Activated CD8-positive, alpha-beta memory T cell treated with anti-CD3 and anti-CD28 coated beads, Interleukin-2, amount 10 ng/mL, durations not matched to agents 7 days and 5 days (primary cell): ENCODE data around the gene TRIM63. TPM values are rescaled to one million over a fixed set of nuclear protein-coding genes. Genes with fewer than 3 reads are reported as not detected.

ENCODE experiments used
- ATAC-seq: fragments of 150-1000 bp; cut with Tn5 transposase; one replicate; pipeline ENCODE4 v1.10.0; 2021; ENCODE audit warnings: moderate library complexity
- CTCF ChIA-PET: fragments of 350-600 bp; sonication (Branson Sonifier 250); formaldehyde crosslinking; loops from one replicate; lab custom pipeline; 2021; ENCODE audit warnings: antibody characterized with exemption; lab: Charles Lee
- DNase-seq: peaks from one replicate; pipeline ENCODE4 v3.0.0-alpha.2; 2020
- H3K27ac Mint-ChIP-seq: one replicate; pipeline ENCODE4 v1.8.0; 2021; ENCODE audit warnings: mild to moderate bottlenecking, mixed read lengths
- H3K27me3 Mint-ChIP-seq: one replicate; pipeline ENCODE4 v1.8.0; 2021; ENCODE audit warnings: mixed read lengths
- H3K36me3 Mint-ChIP-seq: one replicate; pipeline ENCODE4 v1.8.0; 2021; ENCODE audit warnings: mild to moderate bottlenecking, mixed read lengths
- H3K4me1 Mint-ChIP-seq: one replicate; pipeline ENCODE4 v1.8.0; 2021; ENCODE audit warnings: mixed read lengths
- H3K4me3 Mint-ChIP-seq: one replicate; pipeline ENCODE4 v1.8.0; 2021; ENCODE audit warnings: mild to moderate bottlenecking, moderate library complexity, mixed read lengths
- H3K9me3 Mint-ChIP-seq: one replicate; pipeline ENCODE4 v1.8.0; 2022; ENCODE audit warnings: low read depth, mixed read lengths
- total RNA-seq, 2 experiments: library from RNA; stranded (reverse); gene quantifications; one replicate each; pipeline ENCODE4 v1.2.3, GENCODE V29; 2021

Gene TRIM63
- total RNA-seq, 2 experiments from 2014 or later: not detected

DNA sequence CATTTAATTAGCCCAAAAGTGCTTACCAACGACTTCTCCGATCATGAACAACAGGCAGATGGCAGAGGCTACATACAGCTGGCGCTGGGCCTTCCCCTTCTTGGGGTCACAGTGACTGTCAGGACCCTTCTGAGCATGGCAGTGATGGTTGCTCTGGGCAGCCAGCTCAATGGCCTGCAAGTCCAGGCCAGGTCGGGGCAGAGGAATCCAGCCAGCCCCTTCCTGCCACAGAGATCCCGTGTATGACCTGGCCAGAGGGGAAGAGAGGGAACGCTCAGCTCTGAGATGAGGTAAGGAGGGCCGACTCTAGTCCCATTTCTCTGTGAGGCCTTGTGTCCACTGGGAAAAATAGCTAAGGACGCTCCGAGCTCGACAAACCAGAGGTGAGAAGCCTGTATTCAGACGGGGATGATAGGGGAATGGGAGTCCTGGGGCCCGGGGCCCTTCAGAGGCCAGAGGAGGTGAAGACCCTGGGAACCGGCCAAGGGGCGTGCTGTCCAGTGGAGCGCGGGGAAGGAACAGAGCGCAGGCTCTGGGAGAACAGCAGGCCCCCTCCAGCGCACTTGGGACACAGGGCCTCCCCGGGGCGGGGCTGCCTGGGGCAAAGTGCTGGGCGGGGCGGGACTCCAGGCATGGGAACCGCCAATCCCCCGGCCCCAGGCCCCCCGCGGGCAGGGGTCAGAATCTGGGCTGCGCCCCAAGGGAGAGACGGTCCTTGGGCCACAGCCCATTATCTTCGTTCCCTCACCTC is 22.3 kb downstream of the TRIM63 start:
- CTCF ChIA-PET: interaction anchor here (2.9 kb wide), 1 partner anchor 10 kb away, joined by 13 read pairs; no protein-coding TSS in a partner anchor
- Mint-ChIP-seq H3K9me3 (no peaks in the 10 kb centered on the region), H3K36me3 (no peaks in the 10 kb centered on the region), H3K4me3 (no peak overlapping the region), H3K27ac (no peak overlapping the region), H3K4me1 (no peaks in the 10 kb centered on the region), H3K27me3 (peaks cover 68% of the 10 kb centered on the region)
- DNase-seq: no peak
- ATAC-seq: no peak

DNA sequence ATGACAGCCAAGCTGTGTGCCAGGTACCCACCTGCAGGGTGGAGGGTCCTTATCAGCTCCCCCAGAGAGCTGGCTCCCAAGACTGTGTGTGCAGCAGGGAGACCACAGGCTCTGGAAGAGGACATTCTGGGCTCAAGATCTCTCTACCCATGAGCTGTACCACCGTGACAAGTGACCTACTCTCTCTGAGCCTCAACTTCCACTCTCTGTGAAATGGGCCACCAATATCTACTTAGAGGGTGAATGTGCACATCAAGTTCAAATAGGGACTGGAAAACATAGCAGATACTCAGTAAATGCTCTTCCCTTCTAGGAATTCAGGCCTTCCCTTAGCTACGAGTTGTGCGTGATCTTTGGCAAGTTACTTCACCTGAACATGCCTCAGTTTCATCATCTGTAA is 23.0 kb downstream of the TRIM63 start:
- no peak for DNase-seq
- H3K27ac Mint-ChIP-seq: no peak overlapping the region
- CTCF ChIA-PET: interaction anchor here (1.2 to 2.9 kb wide), 2 partner anchors 9 to 17 kb away, joined by 5 to 13 read pairs; no protein-coding TSS in a partner anchor
- no peaks in the 10 kb centered on the region for H3K4me1 Mint-ChIP-seq
- peaks cover 64% of the 10 kb centered on the region for H3K27me3 Mint-ChIP-seq
- no peaks in the 10 kb centered on the region for H3K9me3 Mint-ChIP-seq
- H3K4me3 Mint-ChIP-seq: no peak overlapping the region
- no peaks in the 10 kb centered on the region for H3K36me3 Mint-ChIP-seq
- no peak for ATAC-seq

DNA sequence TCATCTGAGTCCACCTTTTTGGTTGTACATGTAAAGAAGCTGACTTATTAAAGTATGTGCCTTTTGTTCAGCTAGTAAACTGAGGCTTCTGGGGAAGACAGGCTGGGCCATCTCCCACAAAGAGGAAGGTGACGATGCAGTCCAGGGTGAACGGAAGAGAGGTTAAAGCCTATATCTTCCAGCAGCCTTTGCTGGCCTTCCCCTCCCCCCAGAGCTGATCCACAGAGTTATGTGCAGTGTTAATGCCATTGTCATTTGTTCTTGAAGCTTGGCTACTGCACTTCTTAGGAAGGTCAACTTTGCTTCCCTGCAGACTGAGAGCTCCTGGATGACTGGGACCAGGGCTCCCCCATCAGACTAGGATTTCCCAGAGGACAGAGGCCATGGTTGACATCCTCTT is 23.7 kb downstream of the TRIM63 start:
- no peaks in the 10 kb centered on the region for H3K9me3 Mint-ChIP-seq
- peaks cover 57% of the 10 kb centered on the region for H3K27me3 Mint-ChIP-seq
- ATAC-seq (no peak), DNase-seq (no peak)
- H3K4me3 Mint-ChIP-seq: no peak overlapping the region
- H3K4me1 Mint-ChIP-seq: no peaks in the 10 kb centered on the region
- no peak overlapping the region for H3K27ac Mint-ChIP-seq
- H3K36me3 Mint-ChIP-seq: no peaks in the 10 kb centered on the region
- CTCF ChIA-PET: interaction anchor here (0.9 to 2.9 kb wide), 3 partner anchors 9 to 277 kb away, joined by 3 to 13 read pairs (median 5); no protein-coding TSS in a partner anchor

DNA sequence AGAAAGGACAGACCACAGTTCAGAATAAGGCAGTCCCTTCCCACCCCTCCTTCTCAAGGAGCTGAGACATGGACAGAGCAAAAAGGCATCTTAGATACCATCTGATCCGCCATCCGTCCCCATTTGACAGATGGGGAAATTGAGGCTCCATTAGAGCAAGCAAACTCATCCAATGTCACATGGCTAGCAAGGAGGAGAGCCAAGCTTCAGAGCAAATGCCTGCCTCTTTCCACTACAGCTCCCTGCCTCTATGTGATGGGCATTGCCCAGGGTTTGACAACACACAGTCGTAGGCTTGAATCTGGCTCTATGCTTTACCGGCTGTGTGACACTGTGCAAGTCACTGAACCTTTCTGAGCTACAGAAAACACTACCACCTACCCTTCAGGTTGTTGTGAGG is 25.5 kb downstream of the TRIM63 start:
- Mint-ChIP-seq H3K4me3 (no peak overlapping the region), H3K27me3 (peaks cover 41% of the 10 kb centered on the region), H3K27ac (no peak overlapping the region), H3K9me3 (no peaks in the 10 kb centered on the region), H3K4me1 (no peaks in the 10 kb centered on the region), H3K36me3 (no peaks in the 10 kb centered on the region)
- ATAC-seq (no peak), DNase-seq (no peak)
- CTCF ChIA-PET: no interaction called here

DNA sequence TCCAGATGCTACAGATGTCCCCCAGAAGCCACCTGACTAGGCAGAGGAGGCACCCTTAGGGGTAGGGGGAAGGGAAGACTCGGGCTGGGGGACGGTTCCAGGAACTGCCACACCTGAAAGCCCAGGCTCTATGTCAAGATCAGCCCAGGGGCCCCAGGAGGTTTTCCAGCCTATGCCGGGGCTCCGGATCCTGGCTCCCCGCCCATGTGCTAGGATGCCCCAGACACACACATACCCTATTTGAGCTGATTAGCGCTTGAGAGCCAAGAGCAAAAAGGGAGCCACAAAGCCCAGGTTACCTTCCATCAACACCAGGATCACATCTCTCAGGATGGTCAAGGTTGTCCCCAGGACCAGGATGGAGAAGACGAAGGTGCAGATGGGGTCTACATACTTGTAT is 26.0 kb downstream of the TRIM63 start:
- no peaks in the 10 kb centered on the region for H3K36me3 Mint-ChIP-seq
- no peak overlapping the region for H3K27ac Mint-ChIP-seq
- no peaks in the 10 kb centered on the region for H3K4me1 Mint-ChIP-seq
- DNase-seq (no peak), ATAC-seq (no peak)
- no peak overlapping the region for H3K4me3 Mint-ChIP-seq
- H3K9me3 Mint-ChIP-seq: no peaks in the 10 kb centered on the region
- peaks cover 35% of the 10 kb centered on the region for H3K27me3 Mint-ChIP-seq
- CTCF ChIA-PET: interaction anchor here (1.1 kb wide), 1 partner anchor 104 kb away, joined by 6 read pairs; no protein-coding TSS in a partner anchor

DNA sequence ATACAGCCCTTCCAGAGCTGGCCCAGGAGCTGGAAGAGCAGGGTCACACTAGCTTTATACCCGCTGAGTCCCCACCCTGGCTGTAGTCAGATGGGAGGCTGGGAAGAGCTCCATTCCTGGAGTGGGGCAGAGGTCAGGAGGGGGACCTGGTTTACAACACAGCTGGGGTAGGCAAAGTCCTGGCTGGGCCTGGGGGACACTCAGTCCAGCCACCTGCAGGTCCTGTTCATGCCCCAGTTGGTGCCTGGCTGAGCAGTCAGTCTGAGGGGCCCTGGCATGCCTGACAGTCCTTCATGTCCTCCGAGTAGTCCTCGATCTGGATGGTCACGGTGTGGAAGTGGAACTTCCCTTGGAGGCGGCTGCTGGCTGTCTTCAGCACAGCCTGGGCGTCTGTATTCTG is 28.5 kb downstream of the TRIM63 start:
- CTCF ChIA-PET: interaction anchor here (0.8 to 1.2 kb wide), 4 partner anchors 9 to 378 kb away, joined by 3 read pairs; no protein-coding TSS in a partner anchor
- Mint-ChIP-seq H3K9me3 (no peaks in the 10 kb centered on the region), H3K4me3 (no peak overlapping the region), H3K36me3 (no peaks in the 10 kb centered on the region), H3K27me3 (peaks cover 29% of the 10 kb centered on the region), H3K4me1 (peaks cover 8% of the 10 kb centered on the region), H3K27ac (no peak overlapping the region)
- DNase-seq (no peak), ATAC-seq (no peak)

DNA sequence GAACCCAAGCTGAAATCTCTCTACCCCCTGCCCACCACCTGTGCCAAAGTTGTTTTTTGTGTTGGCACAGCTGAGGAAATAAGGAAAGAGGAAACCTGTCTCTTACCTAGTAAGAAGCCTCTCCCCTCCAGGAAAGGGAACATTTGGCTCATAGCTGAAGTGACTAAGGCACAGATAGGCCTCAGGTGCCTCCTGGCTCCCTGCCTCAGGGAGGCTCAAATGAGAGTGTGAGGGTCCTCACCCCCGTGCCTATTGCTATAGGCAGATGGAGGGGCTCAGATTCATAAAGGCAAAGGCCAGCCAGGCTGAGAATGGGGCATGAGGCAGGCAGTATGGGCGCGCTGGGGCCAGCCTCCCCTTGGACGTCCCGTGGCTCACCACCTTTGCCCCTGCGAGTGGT is 29.0 kb downstream of the TRIM63 start:
- CTCF ChIA-PET: interaction anchor here (1.2 to 4.3 kb wide), 4 partner anchors 8 to 379 kb away, joined by 3 to 34 read pairs (median 3); no protein-coding TSS in a partner anchor
- Mint-ChIP-seq H3K9me3 (no peaks in the 10 kb centered on the region), H3K27me3 (peaks cover 26% of the 10 kb centered on the region), H3K4me3 (no peak overlapping the region), H3K4me1 (peaks cover 8% of the 10 kb centered on the region), H3K36me3 (no peaks in the 10 kb centered on the region), H3K27ac (no peak overlapping the region)
- DNase-seq (no peak), ATAC-seq (no peak)

DNA sequence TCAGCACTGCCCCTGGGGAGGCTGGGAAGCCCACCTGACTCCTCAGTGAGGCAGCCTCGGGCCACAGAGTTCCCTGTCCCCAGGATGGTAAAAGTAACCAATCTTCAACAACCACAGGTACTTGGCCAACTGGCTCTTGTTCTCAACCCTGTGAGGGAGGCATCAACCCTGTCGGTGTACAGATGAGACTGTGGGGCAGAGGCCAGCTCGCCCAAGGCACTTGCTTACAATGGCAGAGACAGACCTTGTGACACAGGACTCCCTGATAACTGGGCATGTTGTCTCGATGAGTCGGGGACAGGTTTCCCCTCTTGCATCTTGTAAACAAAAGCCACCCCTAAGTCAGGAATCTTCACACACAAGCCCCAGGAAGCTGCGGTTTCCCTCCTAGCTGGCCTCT is 29.5 kb downstream of the TRIM63 start:
- Mint-ChIP-seq H3K27ac (no peak overlapping the region), H3K27me3 (peaks cover 21% of the 10 kb centered on the region), H3K9me3 (no peaks in the 10 kb centered on the region), H3K4me1 (peaks cover 8% of the 10 kb centered on the region), H3K36me3 (no peaks in the 10 kb centered on the region), H3K4me3 (no peak overlapping the region)
- ATAC-seq (no peak), DNase-seq (no peak)
- CTCF ChIA-PET: interaction anchor here (1.1 to 4.3 kb wide), 3 partner anchors 40 to 107 kb away, joined by 3 to 34 read pairs (median 3); partner anchors contain the start of gene PAFAH2

DNA sequence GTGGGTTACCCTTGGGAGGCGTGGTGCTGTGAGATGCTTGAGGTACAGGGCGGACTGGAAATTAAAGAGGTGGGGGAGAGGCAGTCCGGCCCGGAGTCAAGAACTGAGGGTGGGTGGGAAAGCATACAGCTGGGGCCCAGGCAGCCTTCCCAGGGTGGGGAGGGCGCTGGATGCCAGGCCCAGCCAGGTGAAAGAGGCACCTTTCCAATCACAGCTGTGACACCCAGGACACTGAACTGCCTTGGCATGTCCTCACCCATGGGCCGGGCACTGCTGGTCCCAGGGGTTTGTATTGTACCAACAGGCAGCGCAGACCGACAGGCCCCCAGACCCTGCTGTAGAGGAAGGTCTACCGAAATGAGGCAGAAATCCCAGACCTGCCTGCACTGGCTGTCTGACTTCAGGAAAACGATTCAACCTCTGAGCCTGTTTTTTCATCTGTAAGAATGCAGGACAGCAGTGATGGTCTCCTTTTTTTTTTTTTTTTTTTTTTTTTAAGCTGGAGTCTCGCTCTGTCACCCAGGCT is 30.6 kb downstream of the TRIM63 start:
- DNase-seq (no peak), ATAC-seq (no peak)
- Mint-ChIP-seq H3K4me1 (peaks cover 8% of the 10 kb centered on the region), H3K36me3 (no peaks in the 10 kb centered on the region), H3K27ac (no peak overlapping the region), H3K9me3 (no peaks in the 10 kb centered on the region), H3K27me3 (peaks cover 15% of the 10 kb centered on the region), H3K4me3 (no peak overlapping the region)
- CTCF ChIA-PET: interaction anchor here (0.8 to 4.3 kb wide), 29 partner anchors 10 to 380 kb away, joined by 3 to 34 read pairs (median 5); partner anchors contain the start of genes C1orf232, PAFAH2, PAQR7 and PDIK1L

DNA sequence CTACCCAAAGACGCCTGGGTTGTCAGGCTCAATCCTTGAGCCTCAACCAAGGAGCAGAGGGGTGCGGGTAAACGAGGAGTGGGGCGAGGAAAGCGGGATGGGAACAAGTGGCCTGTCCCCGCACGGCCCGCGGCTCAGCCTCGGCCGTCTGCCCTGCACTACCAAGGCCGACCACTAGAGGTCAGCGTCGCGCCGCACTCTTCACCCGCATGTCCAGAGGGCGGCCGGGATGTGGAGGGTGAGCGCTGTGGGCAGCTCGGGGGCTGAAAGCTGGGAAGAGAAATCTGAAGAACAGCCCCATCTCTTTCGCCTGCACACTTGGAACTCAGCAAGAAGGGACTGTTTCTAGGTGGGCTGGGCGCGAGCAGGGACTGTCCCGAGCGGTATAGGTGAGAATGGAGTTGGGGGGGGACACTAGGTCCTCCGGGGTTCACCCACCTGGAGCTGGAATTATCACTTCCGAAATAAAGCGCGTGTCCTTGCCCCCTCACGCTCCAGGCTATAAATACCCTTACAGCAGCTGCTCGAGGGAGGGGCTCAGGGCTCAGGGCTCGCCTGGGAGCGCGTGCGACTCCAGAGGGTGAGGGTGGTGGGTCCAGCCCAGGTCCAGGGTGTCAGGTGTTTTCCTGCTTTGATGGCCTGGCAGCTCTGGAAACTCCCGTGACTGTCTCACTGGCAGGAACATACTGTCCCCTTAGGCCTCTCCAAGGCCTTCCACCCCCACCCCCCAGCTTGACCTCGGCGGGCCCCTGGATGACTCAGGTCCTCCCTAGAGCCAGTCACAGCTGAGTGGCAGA is 31.3 kb downstream of the TRIM63 start:
- no peak overlapping the region for H3K27ac Mint-ChIP-seq
- H3K27me3 Mint-ChIP-seq: peaks cover 15% of the 10 kb centered on the region
- no peaks in the 10 kb centered on the region for H3K36me3 Mint-ChIP-seq

DNA sequence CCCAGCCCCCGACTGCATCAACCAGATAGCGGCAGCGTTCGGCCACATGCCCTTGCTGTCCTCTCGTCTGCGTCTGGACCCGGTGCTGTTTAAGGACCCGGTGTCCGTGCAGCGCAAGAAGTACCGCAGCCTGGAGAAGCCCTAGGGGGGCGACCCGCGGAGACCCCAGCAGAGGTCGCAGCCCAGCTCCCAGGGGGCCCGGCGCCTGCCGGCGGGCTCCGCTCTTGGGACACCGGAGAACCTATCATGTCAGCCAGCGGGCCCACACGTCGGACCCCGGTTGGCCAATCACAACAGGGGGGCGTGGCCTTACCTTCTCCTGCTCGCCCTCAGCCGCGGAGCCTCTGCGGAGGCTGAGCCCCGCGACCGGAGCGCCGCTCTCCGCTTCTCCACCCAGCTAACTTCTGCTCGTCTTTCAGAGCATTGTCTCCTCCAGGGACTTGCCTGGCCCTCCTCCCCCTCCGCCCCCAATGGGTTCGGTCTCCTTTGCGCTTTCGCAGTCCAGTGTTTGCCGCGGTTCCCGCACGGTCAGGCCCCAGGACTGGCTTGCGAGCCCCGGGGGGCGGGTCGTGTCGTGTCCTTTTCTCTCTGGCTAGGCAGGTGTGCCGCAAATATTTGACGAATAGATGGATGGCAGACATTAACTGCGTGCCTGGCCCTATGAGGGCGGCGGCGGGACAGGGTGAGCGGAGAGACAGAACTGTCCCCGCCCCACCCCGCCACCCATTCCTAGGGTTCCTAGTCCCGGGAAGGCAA is 32.0 kb downstream of the TRIM63 start:
- Mint-ChIP-seq H3K27ac (peak overlapping the region; percentile 59), H3K9me3 (no peaks in the 10 kb centered on the region), H3K4me3 (peak overlapping the region; percentile 89)

More for the DNA sequence above, 31.3 kb downstream of the TRIM63 start:
- H3K4me3 Mint-ChIP-seq: peak overlapping the region; percentile 89
- DNase-seq: peak; percentile 79
- CTCF ChIA-PET: interaction anchor here (0.6 to 4.3 kb wide), 31 partner anchors 8 to 381 kb away, joined by 3 to 34 read pairs (median 5); partner anchors contain the start of genes C1orf232, PAQR7, PDIK1L and ZNF593
- no peaks in the 10 kb centered on the region for H3K9me3 Mint-ChIP-seq
- ATAC-seq: peak; percentile 70
- H3K4me1 Mint-ChIP-seq: peaks cover 8% of the 10 kb centered on the region

DNA sequence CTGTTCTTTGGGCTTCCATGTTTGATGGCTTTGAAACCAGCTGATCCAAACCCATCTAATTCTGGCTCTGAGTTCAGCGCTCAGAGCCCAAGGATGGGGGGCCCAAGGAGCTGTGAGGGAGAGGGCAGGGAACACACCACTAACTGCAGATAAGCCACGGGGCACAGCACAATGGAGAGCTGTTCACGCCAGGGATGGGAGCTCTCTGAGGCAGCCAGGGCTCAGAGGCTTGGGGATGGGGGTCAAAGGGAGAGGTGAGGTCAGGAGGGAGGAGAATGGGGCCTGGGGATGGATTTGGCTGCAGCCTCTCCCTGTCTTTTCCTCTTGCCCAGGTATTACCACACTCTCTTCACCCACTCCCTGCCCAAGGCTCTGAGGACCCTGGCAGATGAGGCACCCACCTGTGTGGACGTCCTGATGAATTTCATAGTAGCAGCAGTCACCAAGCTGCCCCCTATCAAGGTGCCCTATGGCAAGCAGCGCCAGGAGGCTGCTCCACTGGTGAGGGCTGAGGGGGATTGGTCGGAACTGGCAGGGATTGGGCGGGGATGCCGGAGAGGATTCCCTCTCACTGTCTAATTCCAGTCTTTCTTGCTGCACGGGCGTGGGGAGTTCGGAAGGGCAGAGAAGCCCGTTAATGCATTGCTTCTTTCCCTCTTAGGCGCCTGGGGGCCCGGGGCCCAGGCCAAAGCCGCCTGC is 32.8 kb downstream of the TRIM63 start:
- Mint-ChIP-seq H3K4me3 (peak overlapping the region; percentile 89), H3K36me3 (no peaks in the 10 kb centered on the region), H3K27me3 (peaks cover 12% of the 10 kb centered on the region), H3K27ac (no peak overlapping the region), H3K9me3 (no peaks in the 10 kb centered on the region), H3K4me1 (peaks cover 8% of the 10 kb centered on the region)
- CTCF ChIA-PET: interaction anchor here (0.6 to 4.3 kb wide), 25 partner anchors 10 to 383 kb away, joined by 3 to 34 read pairs (median 3); partner anchors contain the start of genes C1orf232, CEP85, EXTL1 and PAFAH2
- ATAC-seq (no peak), DNase-seq (no peak)

More for the DNA sequence above, 32.0 kb downstream of the TRIM63 start:
- ATAC-seq (peak; percentile 98), DNase-seq (peak; percentile 96)
- Mint-ChIP-seq H3K27me3 (peaks cover 15% of the 10 kb centered on the region), H3K36me3 (no peaks in the 10 kb centered on the region), H3K4me1 (peaks cover 8% of the 10 kb centered on the region)
- CTCF ChIA-PET: interaction anchor here (0.6 to 4.3 kb wide), 33 partner anchors 9 to 382 kb away, joined by 3 to 34 read pairs (median 4); partner anchors contain the start of genes C1orf232, CEP85, PAFAH2 and PAQR7
